ENCODE data around the gene CRB3.

DNA sequence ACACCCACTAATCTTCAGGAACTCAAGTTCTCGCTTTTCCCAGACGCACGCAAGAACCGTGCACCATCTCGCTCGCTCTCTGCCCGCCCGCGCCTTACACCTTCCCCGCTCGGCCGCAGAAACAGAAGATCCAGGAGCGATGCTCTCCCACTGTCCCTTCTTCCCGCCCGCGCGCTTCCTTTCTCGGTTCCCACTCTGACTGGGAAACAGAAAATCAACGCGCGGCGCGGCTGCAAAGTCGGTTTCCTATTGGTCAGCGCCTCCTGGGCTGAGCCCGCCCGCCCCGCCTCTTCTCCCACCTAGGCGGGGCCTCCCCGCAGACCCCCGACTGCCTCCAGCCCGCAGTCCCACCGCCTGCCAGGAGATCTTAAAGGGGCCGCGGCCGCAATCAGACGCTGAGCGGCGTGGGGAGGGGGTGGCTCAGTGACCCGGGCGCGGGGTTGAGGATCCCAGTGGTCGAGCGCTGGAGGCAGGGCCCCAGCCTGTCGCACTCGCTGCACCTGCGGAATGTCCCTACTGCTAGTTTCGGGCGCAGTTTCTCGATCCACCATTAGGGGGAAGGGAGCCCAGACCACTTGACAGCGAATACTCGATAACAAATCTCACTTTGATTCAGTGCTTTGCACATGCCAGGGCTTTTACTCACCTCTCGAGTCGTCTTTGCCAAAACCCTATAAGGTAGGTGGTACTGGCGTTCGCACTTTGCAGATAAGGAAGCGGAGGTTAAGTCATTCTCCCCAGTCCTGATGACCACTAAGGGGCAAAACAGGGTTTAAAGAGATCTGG lies 3.8 kb upstream of the CRB3 start:
- TF ChIP-seq, protein P1, sequence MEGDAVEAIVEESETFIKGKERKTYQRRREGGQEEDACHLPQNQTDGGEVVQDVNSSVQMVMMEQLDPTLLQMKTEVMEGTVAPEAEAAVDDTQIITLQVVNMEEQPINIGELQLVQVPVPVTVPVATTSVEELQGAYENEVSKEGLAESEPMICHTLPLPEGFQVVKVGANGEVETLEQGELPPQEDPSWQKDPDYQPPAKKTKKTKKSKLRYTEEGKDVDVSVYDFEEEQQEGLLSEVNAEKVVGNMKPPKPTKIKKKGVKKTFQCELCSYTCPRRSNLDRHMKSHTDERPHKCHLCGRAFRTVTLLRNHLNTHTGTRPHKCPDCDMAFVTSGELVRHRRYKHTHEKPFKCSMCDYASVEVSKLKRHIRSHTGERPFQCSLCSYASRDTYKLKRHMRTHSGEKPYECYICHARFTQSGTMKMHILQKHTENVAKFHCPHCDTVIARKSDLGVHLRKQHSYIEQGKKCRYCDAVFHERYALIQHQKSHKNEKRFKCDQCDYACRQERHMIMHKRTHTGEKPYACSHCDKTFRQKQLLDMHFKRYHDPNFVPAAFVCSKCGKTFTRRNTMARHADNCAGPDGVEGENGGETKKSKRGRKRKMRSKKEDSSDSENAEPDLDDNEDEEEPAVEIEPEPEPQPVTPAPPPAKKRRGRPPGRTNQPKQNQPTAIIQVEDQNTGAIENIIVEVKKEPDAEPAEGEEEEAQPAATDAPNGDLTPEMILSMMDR (IDR thresholded peaks at IDR 0.05): peak; percentile 56 to 77 (median 69)
- peak; percentile 21 to 25 for TF ChIP-seq POLR2A (IDR thresholded peaks at IDR 0.05)

All from uterus (tissue), 2 donors.